ENCODE measurements around the gene DNAJC3.

Gene DNAJC3

DNA sequence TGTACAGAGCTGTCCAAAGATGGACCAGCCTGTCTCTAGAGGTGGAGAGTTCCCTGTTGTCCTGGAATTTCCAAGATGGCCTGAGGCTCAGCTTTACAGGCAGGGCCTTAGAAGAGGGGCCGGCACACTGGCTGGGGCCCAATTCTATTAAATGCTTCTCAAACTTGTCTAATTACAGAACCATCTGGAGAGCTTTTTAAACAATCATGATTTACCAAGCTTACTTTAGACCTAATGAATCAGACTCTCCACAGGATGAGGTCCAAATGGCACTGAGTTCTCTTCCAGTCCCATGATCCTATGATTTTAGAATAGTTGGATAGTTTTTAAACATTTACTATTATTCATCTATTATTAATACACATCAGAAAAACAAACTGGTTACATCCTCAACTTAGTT, 123.5 kb downstream of the DNAJC3 start:
- H3K4me3 ChIP-seq (ENCODE audit: control insufficient read depth, low read depth, low read length), result no peak overlapping the region
- TF ChIP-seq, protein P1, sequence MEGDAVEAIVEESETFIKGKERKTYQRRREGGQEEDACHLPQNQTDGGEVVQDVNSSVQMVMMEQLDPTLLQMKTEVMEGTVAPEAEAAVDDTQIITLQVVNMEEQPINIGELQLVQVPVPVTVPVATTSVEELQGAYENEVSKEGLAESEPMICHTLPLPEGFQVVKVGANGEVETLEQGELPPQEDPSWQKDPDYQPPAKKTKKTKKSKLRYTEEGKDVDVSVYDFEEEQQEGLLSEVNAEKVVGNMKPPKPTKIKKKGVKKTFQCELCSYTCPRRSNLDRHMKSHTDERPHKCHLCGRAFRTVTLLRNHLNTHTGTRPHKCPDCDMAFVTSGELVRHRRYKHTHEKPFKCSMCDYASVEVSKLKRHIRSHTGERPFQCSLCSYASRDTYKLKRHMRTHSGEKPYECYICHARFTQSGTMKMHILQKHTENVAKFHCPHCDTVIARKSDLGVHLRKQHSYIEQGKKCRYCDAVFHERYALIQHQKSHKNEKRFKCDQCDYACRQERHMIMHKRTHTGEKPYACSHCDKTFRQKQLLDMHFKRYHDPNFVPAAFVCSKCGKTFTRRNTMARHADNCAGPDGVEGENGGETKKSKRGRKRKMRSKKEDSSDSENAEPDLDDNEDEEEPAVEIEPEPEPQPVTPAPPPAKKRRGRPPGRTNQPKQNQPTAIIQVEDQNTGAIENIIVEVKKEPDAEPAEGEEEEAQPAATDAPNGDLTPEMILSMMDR (conservative IDR thresholded peaks at IDR 0.05; ENCODE audit: control insufficient read depth, insufficient read depth, low read depth, low read length), result no peak
- DNase-seq (ENCODE audit: low read depth), result no peak

DNA sequence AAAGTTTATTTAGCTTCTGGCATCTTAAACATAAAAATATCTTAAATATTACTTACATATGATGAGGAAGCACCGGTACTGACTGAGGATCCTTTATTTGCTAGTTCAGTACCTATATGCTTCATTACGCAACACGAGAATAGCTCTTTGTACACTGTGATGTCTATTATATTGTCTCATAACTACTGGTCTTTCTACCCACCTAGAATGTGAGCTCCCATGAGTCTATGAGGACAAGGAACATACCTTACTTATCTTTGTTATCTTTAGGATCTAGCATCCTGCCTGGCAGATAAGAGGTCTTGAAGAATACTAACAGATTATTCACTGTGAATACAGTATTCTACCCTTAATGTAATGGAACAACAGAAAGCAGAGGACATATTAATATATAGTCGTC, 124.9 kb downstream of the DNAJC3 start:
- TF ChIP-seq, protein P1 (conservative IDR thresholded peaks at IDR 0.05; ENCODE audit: control insufficient read depth, insufficient read depth, low read depth, low read length), result no peak
- DNase-seq (ENCODE audit: low read depth), result no peak
- no peak overlapping the region for H3K4me3 ChIP-seq (ENCODE audit: control insufficient read depth, low read depth, low read length)

DNA sequence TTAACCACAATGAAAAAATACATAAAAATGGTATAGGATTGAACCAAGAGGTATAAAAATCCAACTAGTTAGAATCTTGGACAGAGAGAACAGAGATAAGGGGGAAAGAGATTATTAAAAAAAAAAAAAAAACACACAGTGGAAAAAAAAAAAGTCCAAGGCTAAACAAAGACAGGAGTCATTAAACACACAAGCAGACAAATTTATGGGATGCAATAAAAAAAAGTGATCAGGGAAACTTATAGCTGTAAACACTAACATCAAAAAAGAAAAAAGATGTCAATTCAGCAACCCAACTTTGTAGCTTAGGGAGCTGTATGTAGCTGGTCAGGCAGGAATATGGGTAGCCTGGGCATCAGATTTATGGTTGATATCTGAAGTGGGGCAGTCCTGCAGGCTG, 129.0 kb downstream of the DNAJC3 start:
- H3K4me3 ChIP-seq (ENCODE audit: control insufficient read depth, low read depth, low read length), result no peak overlapping the region
- DNase-seq (ENCODE audit: low read depth), result no peak
- TF ChIP-seq, protein P1 (conservative IDR thresholded peaks at IDR 0.05; ENCODE audit: control insufficient read depth, insufficient read depth, low read depth, low read length), result no peak

DNA sequence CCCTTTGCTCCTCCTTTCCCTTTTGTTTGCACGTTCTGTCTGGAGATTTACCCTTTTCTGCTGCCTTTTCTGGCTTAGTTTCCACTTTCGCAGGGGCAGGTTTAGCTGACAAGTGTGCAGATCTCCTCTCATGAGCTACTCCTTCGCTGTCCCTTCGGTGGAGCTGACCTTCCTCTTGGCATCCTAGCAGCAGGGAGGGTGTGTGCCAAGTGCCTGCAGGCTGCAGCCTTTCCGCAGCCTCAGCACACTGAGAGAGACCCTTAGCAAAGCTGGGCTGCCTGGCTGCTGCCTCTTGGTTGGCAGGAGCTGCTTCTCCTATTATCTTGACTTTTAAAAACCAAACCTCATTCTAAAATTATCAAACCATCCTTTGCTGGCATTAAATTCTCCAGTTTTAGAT, 132.5 kb downstream of the DNAJC3 start:
- no peak for DNase-seq (ENCODE audit: low read depth)
- H3K4me3 ChIP-seq (ENCODE audit: control insufficient read depth, low read depth, low read length), result no peak overlapping the region
- TF ChIP-seq, protein P1 (conservative IDR thresholded peaks at IDR 0.05; ENCODE audit: control insufficient read depth, insufficient read depth, low read depth, low read length), result no peak

DNA sequence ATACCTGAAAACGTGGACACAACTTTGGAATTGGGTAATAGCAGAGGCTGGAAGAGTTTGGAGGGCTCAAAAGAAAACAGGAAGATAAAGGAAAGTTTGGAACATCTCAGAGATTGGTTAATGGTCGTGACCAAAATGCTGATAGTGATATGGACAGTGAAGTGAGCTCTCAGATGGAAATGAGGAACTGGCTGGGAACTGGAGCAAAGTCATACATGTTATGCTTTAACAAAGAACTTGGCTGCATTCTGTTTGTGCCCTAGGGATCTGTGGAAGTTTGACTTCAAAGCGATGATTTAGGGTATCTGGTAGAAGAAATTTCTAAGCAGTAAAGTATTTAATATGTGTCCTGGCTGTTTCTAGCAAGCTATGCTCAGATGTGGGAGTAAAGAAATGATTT, 136.2 kb downstream of the DNAJC3 start:
- no peak for DNase-seq (ENCODE audit: low read depth)
- TF ChIP-seq, protein P1 (conservative IDR thresholded peaks at IDR 0.05; ENCODE audit: control insufficient read depth, insufficient read depth, low read depth, low read length), result no peak
- H3K4me3 ChIP-seq (ENCODE audit: control insufficient read depth, low read depth, low read length), result no peak overlapping the region

DNA sequence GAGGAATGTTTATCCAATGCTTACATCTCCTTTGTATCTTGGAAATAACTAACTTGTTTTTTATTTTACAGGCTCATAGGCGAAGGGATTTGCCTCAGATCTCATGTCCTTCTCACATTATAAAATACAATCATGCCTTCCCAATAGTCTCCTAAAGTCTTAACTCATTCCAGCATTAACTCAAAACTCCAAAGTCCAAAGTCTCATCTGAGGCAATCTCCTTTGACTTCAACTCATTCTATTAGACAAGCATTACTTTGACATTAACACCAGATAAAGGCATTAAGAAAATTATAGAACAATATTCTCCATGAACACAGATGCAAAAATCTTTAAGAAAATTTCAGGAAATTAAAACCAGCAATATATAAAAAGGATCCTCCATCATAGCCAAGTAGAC, 137.6 kb downstream of the DNAJC3 start:
- H3K4me3 ChIP-seq (ENCODE audit: control insufficient read depth, low read depth, low read length), result no peak overlapping the region
- no peak for DNase-seq (ENCODE audit: low read depth)
- TF ChIP-seq, protein P1 (conservative IDR thresholded peaks at IDR 0.05; ENCODE audit: control insufficient read depth, insufficient read depth, low read depth, low read length), result no peak

DNA sequence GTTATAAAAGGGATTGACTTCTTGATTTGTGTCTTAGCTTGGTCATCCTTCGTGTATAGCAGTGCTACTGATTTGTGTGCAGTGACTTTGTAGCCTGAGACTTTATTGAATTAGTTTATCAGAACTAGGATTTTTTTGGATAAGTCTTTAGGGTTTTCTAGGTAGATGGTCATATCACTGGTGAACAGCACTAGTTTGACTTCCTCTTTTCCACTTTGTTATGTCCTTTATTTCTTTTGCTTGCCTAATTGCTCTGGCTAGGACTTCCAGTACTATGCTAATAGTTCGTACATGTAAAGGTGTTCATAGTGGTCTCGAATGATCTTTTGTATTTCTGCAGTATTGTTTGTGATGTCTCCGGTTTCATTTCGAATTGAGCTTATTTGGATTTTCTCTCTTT, 145.4 kb downstream of the DNAJC3 start:
- TF ChIP-seq, protein P1 (conservative IDR thresholded peaks at IDR 0.05; ENCODE audit: control insufficient read depth, insufficient read depth, low read depth, low read length), result no peak

More for the DNA sequence above, 145.4 kb downstream of the DNAJC3 start:
- no peak overlapping the region for H3K4me3 ChIP-seq (ENCODE audit: control insufficient read depth, low read depth, low read length)
- DNase-seq (ENCODE audit: low read depth), result no peak

Data from fibroblast of mammary gland (primary cell).